Measurements from ENCODE around the gene GMIP.

Gene GMIP

DNA sequence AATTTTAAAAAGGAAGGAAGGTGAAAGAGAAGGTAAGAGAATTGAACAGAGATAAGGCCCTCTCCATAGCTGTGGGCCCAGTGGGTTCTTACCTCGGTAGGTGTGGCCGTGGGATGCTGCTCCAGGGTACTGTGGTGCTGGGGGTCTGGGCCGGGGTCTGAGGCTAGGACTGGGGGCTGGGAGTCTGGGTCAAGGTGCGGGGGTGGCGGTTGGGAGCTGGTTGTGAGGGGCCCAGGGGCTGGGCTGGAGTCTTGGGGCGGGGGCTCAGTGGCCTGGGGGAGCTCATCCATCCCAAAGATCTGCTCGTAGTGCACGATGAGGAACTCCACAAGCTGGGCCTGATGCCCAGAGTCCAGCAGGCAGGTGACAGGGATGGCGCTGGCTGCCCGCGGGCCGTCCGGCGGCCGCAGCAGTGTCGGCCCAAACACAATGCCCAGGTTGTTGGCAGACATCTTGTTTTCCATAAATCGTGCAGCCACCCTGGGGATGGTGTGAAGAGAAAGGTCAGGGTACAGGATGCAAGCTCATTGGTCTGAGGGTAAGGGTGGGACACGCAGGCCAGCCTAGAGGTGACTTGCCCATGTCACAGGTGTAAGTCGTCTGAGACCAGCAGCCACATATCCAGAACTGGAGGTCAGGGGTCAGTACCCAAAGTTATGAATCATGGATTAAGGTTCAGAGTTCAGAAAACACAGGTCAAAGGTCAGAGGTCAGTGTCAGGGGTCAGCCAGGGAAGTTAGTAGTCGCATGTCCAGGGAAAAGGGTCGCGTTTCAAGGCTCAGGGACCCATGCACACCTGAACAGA, 9.5 kb downstream of the GMIP start:
- TF ChIP-seq, protein P1, sequence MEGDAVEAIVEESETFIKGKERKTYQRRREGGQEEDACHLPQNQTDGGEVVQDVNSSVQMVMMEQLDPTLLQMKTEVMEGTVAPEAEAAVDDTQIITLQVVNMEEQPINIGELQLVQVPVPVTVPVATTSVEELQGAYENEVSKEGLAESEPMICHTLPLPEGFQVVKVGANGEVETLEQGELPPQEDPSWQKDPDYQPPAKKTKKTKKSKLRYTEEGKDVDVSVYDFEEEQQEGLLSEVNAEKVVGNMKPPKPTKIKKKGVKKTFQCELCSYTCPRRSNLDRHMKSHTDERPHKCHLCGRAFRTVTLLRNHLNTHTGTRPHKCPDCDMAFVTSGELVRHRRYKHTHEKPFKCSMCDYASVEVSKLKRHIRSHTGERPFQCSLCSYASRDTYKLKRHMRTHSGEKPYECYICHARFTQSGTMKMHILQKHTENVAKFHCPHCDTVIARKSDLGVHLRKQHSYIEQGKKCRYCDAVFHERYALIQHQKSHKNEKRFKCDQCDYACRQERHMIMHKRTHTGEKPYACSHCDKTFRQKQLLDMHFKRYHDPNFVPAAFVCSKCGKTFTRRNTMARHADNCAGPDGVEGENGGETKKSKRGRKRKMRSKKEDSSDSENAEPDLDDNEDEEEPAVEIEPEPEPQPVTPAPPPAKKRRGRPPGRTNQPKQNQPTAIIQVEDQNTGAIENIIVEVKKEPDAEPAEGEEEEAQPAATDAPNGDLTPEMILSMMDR (IDR thresholded peaks at IDR 0.05; ENCODE audit: borderline replicate concordance, insufficient read depth, low read depth, low read length), result no peak
- H3K4me3 ChIP-seq (ENCODE audit: low read depth, low read length), result no peak overlapping the region

DNA sequence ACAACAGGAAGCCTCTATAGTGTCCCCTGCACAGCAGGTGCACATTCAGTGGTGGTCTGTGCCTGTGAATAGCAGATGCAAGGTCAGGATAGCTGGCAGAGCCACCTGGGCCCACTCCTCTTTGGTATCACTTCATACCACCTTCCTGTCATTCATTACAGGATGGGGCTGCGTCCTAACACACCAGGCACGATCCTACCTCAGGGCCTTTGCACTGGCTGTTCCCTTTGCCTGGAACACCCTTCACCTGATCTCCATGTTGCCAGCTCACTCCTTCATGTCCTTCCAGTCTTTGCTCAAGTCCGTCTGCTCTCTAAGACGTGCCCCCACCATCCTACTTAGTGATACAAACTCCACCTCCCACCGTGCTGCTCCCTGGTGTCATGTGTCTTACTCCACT, 10.8 kb downstream of the GMIP start:
- H3K4me3 ChIP-seq (ENCODE audit: low read depth, low read length), result no peak overlapping the region
- TF ChIP-seq, protein P1 (IDR thresholded peaks at IDR 0.05; ENCODE audit: borderline replicate concordance, insufficient read depth, low read depth, low read length), result no peak

DNA sequence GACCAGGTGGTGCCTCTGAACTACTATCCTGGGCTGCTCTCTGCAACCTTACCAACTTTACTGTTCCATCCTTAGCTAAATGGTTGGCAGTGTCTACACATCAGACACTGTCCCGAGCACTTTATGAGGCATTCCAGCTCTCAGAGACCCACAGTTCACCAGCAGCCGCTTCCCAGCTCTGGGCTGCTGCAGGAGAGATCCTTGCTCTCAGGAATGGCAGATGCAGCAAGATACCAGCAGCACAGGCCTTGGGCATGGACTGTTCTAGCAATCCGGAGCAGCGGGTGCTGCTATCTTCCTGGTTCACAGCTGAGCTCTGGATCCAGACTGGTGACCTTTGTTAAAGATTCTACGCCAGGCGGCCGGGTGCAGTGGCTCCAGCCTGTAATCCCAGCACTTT, 12.1 kb downstream of the GMIP start:
- H3K4me3 ChIP-seq (ENCODE audit: low read depth, low read length), result no peak overlapping the region
- TF ChIP-seq, protein P1 (IDR thresholded peaks at IDR 0.05; ENCODE audit: borderline replicate concordance, insufficient read depth, low read depth, low read length), result no peak

DNA sequence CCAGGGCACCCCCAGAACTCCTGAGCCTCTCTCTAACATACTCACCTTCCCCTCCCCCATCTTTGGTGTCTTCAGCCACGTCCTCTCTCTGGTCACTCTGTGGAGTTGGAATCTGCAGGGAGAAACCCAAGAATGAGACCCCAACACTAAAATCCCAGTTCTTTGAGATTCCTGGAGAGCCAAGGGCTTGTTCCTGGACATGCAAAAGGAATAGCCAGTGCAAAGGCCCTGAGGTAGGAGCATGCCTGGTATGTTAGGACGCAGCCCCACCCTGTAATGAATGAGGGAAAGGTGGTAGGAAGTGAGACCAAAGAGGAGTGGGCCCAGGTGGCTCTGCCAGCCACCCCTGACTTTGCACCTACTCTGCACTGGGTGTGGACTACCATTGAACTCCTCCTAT, 13.0 kb downstream of the GMIP start:
- no peak overlapping the region for H3K4me3 ChIP-seq (ENCODE audit: low read depth, low read length)
- TF ChIP-seq, protein P1 (IDR thresholded peaks at IDR 0.05; ENCODE audit: borderline replicate concordance, insufficient read depth, low read depth, low read length), result no peak

DNA sequence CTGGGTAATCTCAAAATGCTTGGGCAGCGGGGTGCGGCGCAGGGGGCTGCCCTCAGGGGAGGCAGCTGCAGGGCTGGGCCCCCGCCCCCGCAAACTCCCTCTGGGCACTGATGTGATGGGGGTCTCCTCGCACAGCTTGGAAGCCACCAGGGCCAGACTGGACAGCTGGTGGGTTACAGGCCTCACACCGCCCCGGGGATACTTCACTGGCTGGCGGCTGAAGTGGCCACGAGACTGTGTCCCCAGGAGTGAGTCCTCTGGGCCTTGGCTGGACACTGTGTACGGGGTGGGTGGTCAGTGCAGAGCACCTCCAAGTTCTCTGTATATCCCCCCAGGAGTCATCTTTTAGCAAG, 13.4 kb downstream of the GMIP start:
- TF ChIP-seq, protein P1 (IDR thresholded peaks at IDR 0.05; ENCODE audit: borderline replicate concordance, insufficient read depth, low read depth, low read length), result no peak
- no peak overlapping the region for H3K4me3 ChIP-seq (ENCODE audit: low read depth, low read length)

DNA sequence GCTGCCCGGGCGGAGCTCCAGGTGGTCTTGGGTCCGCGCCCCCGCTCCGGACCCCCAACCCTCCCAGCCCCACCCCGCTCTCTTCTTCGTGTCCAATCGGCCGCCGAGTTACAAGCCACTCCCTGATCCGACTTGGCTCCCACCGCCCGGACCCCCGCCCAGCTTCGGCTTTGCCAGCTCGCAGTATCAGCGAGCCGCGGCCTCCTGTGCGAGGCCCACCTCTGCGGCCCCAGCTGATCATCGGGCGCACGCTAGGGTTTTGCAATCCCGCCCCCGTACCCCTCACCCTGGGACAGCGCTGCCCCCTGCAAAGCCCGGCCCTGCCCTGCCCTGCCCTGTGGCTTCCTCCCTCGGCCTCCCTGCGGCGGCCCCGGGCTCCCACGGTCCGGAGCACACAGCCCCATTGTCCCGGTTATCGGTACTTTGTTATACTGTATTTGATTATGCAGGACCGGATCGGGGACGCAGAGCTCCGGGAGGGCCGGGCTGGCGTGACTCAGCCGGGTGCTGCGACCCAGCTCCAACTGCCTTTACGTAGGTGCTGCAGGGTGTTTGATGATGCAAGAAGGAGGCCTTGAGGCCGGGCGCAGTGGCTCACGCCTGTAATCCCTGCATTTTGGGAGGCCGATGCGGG, 14.8 kb downstream of the GMIP start:
- TF ChIP-seq, protein P1 (IDR thresholded peaks at IDR 0.05; ENCODE audit: borderline replicate concordance, insufficient read depth, low read depth, low read length), result no peak
- H3K4me3 ChIP-seq (ENCODE audit: low read depth, low read length), result peak overlapping the region; percentile 79
